Hematopoietic multipotent progenitor cell treated with erythropoietin and hydrocortisone succinate and interleukin-3 and kit ligand, for 15 days (in vitro differentiated cells): Measurements from ENCODE around the gene FAF1.
"Not testable (repeated sequence)": the region's sequence is repeated elsewhere in the genome, so short reads cannot be mapped to it uniquely, and the experiment has no call there.

ENCODE experiments used
- DNase-seq: peaks from one replicate; pipeline ENCODE4 v3.0.0-alpha.2; 2015; ENCODE audit warnings: low spot score

Gene FAF1

GRCh38 chr1:50774759-50775351, 185.2 kb downstream of the FAF1 start:
- peak; percentile 70 for DNase-seq

- DNase-seq: no peak
These were observed 193.4 kb downstream of the FAF1 start for GRCh38 chr1:50766688-50767087.

GRCh38 chr1:50756543-50756942, 203.5 kb downstream of the FAF1 start:
- not testable (repeated sequence) for DNase-seq

GRCh38 chr1:50754764-50755163, 205.3 kb downstream of the FAF1 start:
- DNase-seq: not testable (repeated sequence)

GRCh38 chr1:50750021-50750619, 209.9 kb downstream of the FAF1 start:
- no peak for DNase-seq

GRCh38 chr1:50747394-50747793, 212.7 kb downstream of the FAF1 start:
- no peak for DNase-seq

GRCh38 chr1:50742523-50742922, 217.5 kb downstream of the FAF1 start:
- no peak for DNase-seq

- no peak for DNase-seq
These were observed 220.9 kb downstream of the FAF1 start for GRCh38 chr1:50739125-50739524.

GRCh38 chr1:50735443-50735842, 224.6 kb downstream of the FAF1 start:
- DNase-seq: peak; percentile 30

GRCh38 chr1:50727578-50727977, 232.5 kb downstream of the FAF1 start:
- DNase-seq: not testable (repeated sequence)

- DNase-seq: no peak
These were observed 235.3 kb downstream of the FAF1 start for GRCh38 chr1:50724626-50725286.

- DNase-seq: no peak
These were observed 239.5 kb downstream of the FAF1 start for GRCh38 chr1:50720457-50721053.

- no peak for DNase-seq
These were observed 240.9 kb downstream of the FAF1 start for GRCh38 chr1:50719126-50719525.

- no peak for DNase-seq
These were observed 242.7 kb downstream of the FAF1 start for GRCh38 chr1:50717327-50717726.

GRCh38 chr1:50716455-50716854, 243.6 kb downstream of the FAF1 start:
- not testable (repeated sequence) for DNase-seq

- DNase-seq: no peak
These were observed 250.0 kb downstream of the FAF1 start for GRCh38 chr1:50710099-50710498.

- DNase-seq: no peak
These were observed 252.2 kb downstream of the FAF1 start for GRCh38 chr1:50707824-50708223.

GRCh38 chr1:50705699-50706098, 254.4 kb downstream of the FAF1 start:
- no peak for DNase-seq

GRCh38 chr1:50705041-50705440, 255.0 kb downstream of the FAF1 start:
- DNase-seq: no peak

GRCh38 chr1:50704126-50704525, 255.9 kb downstream of the FAF1 start:
- DNase-seq: peak; percentile 50

GRCh38 chr1:50703240-50703639, 256.8 kb downstream of the FAF1 start:
- DNase-seq: no peak

GRCh38 chr1:50702395-50702794, 257.7 kb downstream of the FAF1 start:
- no peak for DNase-seq

- no peak for DNase-seq
These were observed 258.3 kb downstream of the FAF1 start for GRCh38 chr1:50701706-50702317.
